Measurements from ENCODE around the gene CNBP. TPM values are rescaled to one million over a fixed set of nuclear protein-coding genes. Genes with fewer than 3 reads are reported as not detected.

Gene CNBP
- total and polyA plus RNA-seq, 2 of the 13 experiments (the other 11 are each of a cell fraction or from before 2014, with no cell fraction given): 282 to 354 TPM

DNA sequence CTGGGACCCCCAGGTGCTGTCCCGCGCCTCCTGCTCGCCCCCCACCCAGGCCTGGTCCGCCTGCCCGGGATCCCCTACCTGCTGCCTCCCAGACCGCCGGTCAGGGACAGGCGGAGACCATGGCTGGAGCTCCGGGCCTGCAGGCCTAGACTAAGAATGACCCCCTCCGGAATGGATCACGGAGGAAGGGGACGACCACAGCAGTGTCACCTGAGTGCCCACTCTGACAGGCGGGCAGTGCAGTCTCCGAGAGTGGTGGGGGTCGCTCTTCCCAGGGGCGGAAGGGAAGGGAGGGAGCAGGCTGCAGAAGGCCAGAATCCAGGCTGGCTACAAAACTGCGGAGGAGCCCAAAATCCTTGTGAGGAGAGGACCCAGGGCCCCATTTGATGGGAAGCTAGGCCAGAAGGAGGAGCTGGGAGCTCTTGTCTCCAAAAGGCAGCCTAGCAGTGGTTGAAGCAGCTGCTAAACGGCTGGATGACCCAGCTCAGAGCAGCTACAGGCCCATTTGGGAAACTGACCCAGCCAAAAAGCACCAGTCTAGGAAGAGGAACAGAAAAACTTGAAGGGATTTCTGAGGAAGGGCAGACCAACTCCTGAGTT is 61.2 kb downstream of the CNBP start (continued):
- TF ChIP-seq, protein P1, sequence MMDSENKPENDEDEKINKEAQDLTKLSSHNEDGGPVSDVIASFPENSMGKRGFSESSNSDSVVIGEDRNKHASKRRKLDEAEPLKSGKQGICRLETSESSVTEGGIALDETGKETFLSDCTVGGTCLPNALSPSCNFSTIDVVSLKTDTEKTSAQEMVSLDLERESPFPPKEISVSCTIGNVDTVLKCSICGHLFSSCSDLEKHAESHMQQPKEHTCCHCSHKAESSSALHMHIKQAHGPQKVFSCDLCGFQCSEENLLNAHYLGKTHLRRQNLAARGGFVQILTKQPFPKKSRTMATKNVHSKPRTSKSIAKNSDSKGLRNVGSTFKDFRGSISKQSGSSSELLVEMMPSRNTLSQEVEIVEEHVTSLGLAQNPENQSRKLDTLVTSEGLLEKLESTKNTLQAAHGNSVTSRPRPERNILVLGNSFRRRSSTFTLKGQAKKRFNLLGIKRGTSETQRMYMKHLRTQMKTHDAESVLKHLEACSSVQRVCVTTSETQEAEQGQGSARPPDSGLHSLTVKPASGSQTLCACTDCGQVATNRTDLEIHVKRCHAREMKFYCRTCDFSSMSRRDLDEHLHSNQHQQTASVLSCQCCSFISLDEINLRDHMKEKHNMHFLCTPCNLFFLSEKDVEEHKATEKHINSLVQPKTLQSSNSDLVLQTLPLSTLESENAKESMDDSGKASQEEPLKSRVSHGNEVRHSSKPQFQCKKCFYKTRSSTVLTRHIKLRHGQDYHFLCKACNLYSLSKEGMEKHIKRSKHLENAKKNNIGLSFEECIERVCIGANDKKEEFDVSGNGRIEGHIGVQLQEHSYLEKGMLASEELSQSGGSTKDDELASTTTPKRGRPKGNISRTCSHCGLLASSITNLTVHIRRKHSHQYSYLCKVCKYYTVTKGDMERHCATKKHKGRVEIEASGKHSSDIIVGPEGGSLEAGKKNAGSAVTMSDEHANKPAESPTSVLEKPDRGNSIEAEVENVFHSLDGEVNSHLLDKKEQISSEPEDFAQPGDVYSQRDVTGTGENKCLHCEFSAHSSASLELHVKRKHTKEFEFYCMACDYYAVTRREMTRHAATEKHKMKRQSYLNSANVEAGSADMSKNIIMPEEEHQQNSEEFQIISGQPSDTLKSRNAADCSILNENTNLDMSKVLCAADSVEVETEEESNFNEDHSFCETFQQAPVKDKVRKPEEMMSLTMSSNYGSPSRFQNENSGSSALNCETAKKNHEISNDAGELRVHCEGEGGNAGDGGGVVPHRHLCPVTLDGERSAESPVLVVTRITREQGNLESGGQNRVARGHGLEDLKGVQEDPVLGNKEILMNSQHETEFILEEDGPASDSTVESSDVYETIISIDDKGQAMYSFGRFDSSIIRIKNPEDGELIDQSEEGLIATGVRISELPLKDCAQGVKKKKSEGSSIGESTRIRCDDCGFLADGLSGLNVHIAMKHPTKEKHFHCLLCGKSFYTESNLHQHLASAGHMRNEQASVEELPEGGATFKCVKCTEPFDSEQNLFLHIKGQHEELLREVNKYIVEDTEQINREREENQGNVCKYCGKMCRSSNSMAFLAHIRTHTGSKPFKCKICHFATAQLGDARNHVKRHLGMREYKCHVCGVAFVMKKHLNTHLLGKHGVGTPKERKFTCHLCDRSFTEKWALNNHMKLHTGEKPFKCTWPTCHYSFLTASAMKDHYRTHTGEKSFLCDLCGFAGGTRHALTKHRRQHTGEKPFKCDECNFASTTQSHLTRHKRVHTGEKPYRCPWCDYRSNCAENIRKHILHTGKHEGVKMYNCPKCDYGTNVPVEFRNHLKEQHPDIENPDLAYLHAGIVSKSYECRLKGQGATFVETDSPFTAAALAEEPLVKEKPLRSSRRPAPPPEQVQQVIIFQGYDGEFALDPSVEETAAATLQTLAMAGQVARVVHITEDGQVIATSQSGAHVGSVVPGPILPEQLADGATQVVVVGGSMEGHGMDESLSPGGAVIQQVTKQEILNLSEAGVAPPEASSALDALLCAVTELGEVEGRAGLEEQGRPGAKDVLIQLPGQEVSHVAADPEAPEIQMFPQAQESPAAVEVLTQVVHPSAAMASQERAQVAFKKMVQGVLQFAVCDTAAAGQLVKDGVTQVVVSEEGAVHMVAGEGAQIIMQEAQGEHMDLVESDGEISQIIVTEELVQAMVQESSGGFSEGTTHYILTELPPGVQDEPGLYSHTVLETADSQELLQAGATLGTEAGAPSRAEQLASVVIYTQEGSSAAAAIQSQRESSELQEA (CRISPR knock-in tag; IDR thresholded peaks at IDR 0.05; ENCODE audit: not compliant biosample characterization): peak; percentile 43
- TF ChIP-seq ZNF501 (CRISPR knock-in tag; IDR thresholded peaks at IDR 0.05) (peak; percentile 52; the same call in 1 of the 2 replicates), RFX5 (IDR thresholded peaks at IDR 0.05; ENCODE audit: low read depth, low read length) (no peak), AGO1 (IDR thresholded peaks at IDR 0.05; ENCODE audit: low read depth, low read length, poor library complexity, severe bottlenecking) (peak; percentile 33), AHR (CRISPR knock-in tag; IDR thresholded peaks at IDR 0.05) (no peak), ZNF839 (CRISPR knock-in tag; IDR thresholded peaks at IDR 0.05; ENCODE audit: borderline replicate concordance) (0 out of 2 replicates have a peak, but pooled peaks have one; percentile 41), NR2C2 (CRISPR knock-in tag; IDR thresholded peaks at IDR 0.05; ENCODE audit: borderline replicate concordance) (0 out of 2 replicates have a peak, but pooled peaks have one; percentile 39), ZMYM4 (CRISPR knock-in tag; IDR thresholded peaks at IDR 0.05) (no peak), NFKBIZ (CRISPR knock-in tag; IDR thresholded peaks at IDR 0.05) (no peak)
- TF ChIP-seq, protein P2, sequence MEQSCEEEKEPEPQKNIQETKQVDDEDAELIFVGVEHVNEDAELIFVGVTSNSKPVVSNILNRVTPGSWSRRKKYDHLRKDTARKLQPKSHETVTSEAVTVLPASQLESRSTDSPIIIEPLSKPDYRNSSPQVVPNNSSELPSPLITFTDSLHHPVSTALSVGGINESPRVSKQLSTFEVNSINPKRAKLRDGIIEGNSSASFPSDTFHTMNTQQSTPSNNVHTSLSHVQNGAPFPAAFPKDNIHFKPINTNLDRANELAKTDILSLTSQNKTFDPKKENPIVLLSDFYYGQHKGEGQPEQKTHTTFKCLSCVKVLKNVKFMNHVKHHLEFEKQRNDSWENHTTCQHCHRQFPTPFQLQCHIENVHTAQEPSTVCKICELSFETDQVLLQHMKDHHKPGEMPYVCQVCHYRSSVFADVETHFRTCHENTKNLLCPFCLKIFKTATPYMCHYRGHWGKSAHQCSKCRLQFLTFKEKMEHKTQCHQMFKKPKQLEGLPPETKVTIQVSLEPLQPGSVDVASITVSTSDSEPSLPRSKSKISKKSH (CRISPR knock-in tag; IDR thresholded peaks at IDR 0.05; ENCODE audit: borderline replicate concordance): peak; percentile 49; the same call in 1 of the 2 replicates
- TF ChIP-seq, protein P3, sequence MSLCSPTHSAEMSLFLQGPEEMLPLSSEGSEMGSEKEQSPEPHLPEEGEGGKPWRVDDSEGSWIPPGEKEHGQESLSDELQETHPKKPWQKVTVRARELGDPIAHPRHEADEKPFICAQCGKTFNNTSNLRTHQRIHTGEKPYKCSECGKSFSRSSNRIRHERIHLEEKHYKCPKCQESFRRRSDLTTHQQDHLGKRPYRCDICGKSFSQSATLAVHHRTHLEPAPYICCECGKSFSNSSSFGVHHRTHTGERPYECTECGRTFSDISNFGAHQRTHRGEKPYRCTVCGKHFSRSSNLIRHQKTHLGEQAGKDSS (CRISPR knock-in tag; IDR thresholded peaks at IDR 0.05; ENCODE audit: borderline replicate concordance, low read depth): no peak
- TF ChIP-seq, protein P4, sequence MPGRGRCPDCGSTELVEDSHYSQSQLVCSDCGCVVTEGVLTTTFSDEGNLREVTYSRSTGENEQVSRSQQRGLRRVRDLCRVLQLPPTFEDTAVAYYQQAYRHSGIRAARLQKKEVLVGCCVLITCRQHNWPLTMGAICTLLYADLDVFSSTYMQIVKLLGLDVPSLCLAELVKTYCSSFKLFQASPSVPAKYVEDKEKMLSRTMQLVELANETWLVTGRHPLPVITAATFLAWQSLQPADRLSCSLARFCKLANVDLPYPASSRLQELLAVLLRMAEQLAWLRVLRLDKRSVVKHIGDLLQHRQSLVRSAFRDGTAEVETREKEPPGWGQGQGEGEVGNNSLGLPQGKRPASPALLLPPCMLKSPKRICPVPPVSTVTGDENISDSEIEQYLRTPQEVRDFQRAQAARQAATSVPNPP (CRISPR knock-in tag; IDR thresholded peaks at IDR 0.05): no peak

All from HepG2 (cell line).